ENCODE measurements around the gene TEX101. TPM values are rescaled to one million over a fixed set of nuclear protein-coding genes. Genes with fewer than 3 reads are reported as not detected.
"Not testable (repeated sequence)": the region's sequence is repeated elsewhere in the genome, so short reads cannot be mapped to it uniquely, and the experiment has no call there.

TEX101 gene, protein sequence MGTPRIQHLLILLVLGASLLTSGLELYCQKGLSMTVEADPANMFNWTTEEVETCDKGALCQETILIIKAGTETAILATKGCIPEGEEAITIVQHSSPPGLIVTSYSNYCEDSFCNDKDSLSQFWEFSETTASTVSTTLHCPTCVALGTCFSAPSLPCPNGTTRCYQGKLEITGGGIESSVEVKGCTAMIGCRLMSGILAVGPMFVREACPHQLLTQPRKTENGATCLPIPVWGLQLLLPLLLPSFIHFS
- not detected for total RNA-seq
- long read RNA-seq: 0 reads

GRCh38 chr19:43414554-43414953 lies at the start of gene TEX101:
Gene TEX101, plus strand, starts transcription at chr19:43414890. Its CDS starts 1,030 bp downstream, at chr19:43415920.
- ATAC-seq (no peak), DNase-seq (ENCODE audit: missing footprints) (no peak)
- intact Hi-C loops (cut with DNase I): no loop called here

DNA sequence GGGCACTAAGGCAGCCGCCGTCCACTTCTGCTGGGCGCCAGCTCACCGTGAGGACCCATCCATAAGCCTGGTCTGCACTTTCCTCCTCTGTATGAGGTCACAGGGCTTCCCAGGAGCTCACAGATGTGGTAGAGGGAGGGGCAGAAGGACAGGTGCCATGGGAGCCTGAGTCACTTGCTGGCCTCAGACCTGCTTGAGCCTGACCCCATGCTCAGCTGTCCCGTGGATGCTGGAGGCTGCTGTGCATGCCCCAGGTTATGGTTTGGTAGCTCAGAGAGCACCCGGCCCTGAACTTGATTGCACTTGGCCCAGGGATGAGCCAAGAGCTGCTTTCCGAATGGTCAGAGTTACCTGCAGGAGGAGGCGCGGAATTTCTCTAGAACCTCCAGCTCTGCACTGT lies 49.0 kb upstream of the TEX101 start:
- ATAC-seq; DNase-seq (ENCODE audit: missing footprints); intact Hi-C loops (cut with DNase I): not testable (repeated sequence)

GRCh38 chr19:43367822-43368221 lies 46.9 kb upstream of the TEX101 start:
- intact Hi-C loops (cut with DNase I): no loop called here
- no peak for DNase-seq (ENCODE audit: missing footprints)
- ATAC-seq: no peak

GRCh38 chr19:43368897-43369296 lies 45.8 kb upstream of the TEX101 start:
- ATAC-seq; intact Hi-C loops (cut with DNase I); DNase-seq (ENCODE audit: missing footprints): not testable (repeated sequence)

- intact Hi-C loops (cut with DNase I): no loop called here
- ATAC-seq (no peak), DNase-seq (ENCODE audit: missing footprints) (no peak)
These were observed 42.8 kb upstream of the TEX101 start for GRCh38 chr19:43371909-43372308.

DNA sequence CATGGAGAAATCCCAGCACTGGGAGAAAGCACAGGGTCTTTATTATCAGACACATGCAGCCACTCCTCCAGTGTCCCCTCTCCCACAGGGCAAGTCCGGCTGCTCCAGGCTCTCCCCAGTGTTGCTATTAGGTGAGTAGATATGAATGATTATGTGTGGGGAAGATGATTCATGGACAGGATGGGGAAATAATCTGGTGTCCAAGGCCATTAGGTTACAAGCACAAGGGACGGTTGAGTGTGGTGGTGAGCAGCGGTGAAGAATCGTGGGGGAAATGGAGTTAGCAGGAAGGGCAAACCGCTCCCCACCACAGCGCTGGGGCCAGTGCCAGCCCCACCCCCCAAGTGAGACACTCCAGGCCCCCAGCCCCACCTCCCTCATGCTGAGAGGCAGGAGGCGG lies 42.2 kb upstream of the TEX101 start:
- intact Hi-C loops (cut with DNase I): no loop called here
- ATAC-seq (no peak), DNase-seq (ENCODE audit: missing footprints) (no peak)

- DNase-seq (ENCODE audit: missing footprints); ATAC-seq; intact Hi-C loops (cut with DNase I): not testable (repeated sequence)
These were observed 37.1 kb upstream of the TEX101 start for GRCh38 chr19:43377624-43378023.

DNA sequence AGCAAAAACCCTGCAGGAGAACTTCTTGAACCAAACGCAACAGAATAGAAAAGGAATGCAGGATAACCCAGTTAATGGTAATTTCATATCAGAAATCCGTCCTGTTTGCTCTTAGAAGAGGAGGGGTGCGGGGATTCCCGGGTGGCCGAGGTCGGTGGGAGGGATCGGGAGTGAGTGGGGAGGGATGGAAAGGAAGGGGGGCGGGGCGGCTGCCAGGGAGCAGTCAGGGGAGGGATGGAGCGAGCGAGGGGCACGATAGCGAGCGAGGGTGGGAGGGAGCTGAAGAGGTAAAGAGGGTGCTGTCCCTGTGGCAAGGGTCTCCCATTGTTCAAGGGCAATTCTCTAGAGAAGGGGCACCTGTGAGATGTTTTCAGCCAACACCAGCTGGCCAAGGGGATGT lies 34.7 kb upstream of the TEX101 start:
- no peak for DNase-seq (ENCODE audit: missing footprints)
- intact Hi-C loops (cut with DNase I): no loop called here
- no peak for ATAC-seq

DNA sequence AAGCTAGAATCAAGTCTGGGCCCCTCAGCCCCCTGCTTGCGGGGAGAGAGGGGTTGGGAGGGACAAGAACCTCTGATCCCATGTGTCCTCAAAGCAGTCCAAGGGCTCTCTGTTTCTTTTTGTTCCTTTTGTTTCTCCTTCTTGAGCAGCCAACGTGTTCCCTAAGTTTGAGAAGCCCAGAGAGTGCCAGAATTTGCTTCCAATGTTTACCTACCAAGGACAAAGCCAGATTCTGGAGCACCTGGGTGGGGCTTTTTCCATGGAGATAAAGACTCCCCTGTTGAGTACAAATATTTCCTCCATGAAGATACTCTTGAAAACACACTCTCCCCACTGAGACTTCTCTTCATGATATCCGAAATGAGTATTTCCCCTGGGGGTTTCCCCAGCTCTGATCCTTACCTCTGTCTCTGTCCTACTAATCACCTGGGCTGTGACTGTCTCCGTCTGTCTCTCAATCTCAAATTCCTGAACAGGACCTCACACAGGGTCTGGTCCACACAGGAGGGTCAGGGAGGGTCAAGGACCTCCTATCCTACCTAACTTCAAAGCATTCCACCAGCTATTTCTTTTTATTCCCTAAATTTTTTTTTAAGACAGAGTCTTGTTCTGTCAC lies 33.8 kb upstream of the TEX101 start:
- ATAC-seq: no peak
- intact Hi-C loops (cut with DNase I): no loop called here
- no peak for DNase-seq (ENCODE audit: missing footprints)

- intact Hi-C loops (cut with DNase I); DNase-seq (ENCODE audit: missing footprints); ATAC-seq: not testable (repeated sequence)
These were observed 32.0 kb upstream of the TEX101 start for GRCh38 chr19:43382586-43383216.

DNA sequence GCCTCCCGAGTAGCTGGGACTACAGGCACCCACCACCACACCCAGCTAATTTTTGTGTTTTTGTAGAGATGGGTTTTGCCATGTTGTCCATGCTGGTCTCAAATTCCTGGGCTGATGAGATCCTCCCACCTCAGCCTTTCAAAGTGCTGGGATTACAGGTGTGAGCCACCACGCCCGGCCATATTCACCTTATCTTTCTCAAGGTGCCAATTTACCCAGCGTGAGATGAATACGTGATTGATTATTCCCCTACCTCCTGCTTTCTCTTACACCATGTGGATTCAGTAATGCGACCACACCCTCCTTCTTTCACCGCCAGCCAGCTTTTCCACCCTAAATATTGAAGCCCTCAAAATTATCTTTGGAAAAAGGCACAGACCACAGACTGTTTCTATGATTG lies 31.4 kb upstream of the TEX101 start:
- DNase-seq (ENCODE audit: missing footprints); intact Hi-C loops (cut with DNase I); ATAC-seq: not testable (repeated sequence)

DNA sequence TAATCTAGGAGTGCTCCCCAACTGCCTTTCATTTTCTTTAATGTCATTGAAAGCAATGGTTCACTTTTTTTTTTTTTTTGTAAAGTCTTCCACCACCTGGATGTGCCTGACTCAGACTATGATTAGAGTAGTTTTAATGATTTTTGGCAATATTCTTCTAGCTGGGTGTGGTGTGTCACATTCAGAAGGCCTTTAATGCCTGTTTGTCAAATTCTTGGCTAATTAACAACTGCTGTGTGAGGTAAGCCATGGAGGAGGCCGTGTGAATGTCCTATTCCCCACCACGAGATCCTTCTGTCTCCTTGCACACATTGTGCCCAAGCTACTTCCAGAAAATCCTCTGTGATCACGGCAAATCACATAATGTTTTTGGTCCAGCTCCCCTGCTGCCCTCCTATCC lies 30.9 kb upstream of the TEX101 start:
- ATAC-seq; DNase-seq (ENCODE audit: missing footprints); intact Hi-C loops (cut with DNase I): not testable (repeated sequence)

DNA sequence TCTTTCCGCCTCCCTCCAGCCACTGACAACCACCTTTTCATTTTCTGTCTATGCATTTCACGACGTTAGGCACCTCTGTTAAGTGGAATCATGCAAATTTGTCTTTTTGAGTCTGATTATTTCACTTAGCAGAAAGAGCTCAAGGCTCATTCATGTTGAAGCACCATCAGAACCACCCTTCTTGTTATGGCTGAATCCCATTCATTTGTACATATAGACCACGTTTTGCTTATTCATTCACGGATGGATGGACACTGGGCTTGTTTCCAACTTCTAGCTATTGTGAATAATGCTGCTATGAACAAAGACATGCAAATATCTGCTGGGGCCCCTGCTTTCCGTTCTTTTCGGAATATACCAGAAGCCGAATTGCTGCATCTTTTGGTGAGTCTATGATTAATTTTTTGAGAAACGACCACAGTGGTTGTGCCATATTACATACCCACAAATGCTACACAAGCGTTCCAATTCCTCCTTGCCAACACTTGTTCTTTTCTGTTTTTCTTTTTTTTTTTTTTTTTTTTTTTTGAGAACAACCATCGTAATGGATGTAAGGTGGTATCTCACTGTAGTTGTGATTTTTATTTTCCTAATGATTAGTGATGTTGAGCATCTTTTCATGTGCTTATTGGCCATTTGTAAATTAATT lies 23.7 kb upstream of the TEX101 start:
- intact Hi-C loops (cut with DNase I); DNase-seq (ENCODE audit: missing footprints); ATAC-seq: not testable (repeated sequence)

DNA sequence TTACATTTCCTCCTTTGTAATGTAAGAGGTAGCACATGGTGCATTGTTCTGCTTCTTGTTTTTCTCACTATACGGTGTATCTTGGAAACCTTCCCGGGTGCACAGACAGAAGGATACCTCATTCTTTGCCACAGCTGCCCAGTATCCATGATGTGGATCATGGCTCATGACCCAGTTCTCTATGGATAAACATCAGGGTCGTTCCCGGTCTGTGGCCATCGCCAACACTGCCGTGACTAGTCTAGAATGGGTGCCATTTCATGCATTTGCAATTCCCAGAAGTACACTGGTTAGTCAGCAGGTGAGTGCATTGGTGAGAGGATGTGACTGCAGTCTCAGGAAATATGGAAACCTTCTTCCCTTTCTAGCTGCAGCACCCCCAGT lies 23.1 kb upstream of the TEX101 start:
- intact Hi-C loops (cut with DNase I); ATAC-seq; DNase-seq (ENCODE audit: missing footprints): not testable (repeated sequence)

DNA sequence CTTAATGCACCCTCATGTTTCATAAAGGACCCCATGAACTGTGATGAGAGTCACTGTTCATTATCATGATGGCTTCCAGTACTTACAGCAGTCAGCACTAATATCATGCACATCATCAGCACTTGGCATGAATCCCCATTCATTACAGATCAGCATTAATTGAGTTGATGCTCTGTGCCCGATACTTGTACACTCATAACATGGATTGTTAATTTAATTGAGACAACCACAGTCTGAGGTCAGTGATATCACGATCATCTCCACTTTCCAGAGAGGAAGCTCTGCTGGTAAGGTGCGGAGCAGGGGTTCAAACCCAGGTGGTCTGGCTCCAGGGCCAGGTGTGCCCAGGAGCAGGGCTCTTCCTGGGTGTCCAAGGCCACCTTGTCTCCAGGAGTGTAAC lies 21.2 kb upstream of the TEX101 start:
- ATAC-seq; DNase-seq (ENCODE audit: missing footprints); intact Hi-C loops (cut with DNase I): not testable (repeated sequence)

DNA sequence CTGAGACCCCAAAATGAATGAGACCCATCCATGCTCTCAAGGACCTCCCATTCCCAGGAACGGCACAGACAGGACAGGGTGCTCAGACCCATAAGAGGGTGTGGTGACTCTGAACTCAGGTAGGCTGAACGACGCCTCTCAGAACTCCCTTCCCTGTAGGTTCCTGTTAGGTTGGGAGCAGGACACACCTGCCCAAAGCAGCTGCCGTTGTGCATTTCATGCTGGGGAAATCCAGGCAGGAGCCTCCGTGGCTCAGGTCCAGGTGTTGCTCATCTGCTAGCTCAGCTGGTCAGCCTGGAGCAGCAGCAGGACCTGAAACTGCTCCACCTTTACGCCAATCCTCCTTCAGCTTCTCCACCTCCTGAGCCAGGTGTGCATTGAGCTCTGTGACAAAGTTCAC lies 19.1 kb upstream of the TEX101 start:
- ATAC-seq (no peak), DNase-seq (ENCODE audit: missing footprints) (no peak)
- intact Hi-C loops (cut with DNase I): no loop called here

- DNase-seq (ENCODE audit: missing footprints): no peak
- ATAC-seq: no peak
- intact Hi-C loops (cut with DNase I): no loop called here
These were observed 8.4 kb upstream of the TEX101 start for GRCh38 chr19:43406297-43406696.

- intact Hi-C loops (cut with DNase I): no loop called here
- ATAC-seq: no peak
- DNase-seq (ENCODE audit: missing footprints): no peak
These were observed 7.2 kb upstream of the TEX101 start for GRCh38 chr19:43407416-43408005.

- intact Hi-C loops (cut with DNase I): no loop called here
- no peak for DNase-seq (ENCODE audit: missing footprints)
- no peak for ATAC-seq
These were observed 6.6 kb upstream of the TEX101 start for GRCh38 chr19:43408043-43408442.

Data from Right ventricle myocardium inferior (tissue), 1 donor.